SKM-1 treated with dmso at 0.1 percent for 144 hours (cell line): ENCODE results near the gene NUB1.
A peak's percentile ranks its signal among the peaks of the same experiment; 100 is the strongest.

ENCODE experiments used
- DNase-seq: peaks from one replicate; lab custom pipeline; 2025; ENCODE audit not compliant: unreplicated experiment; lab: John Stamatoyannopoulos, UW

NUB1 gene

GRCh38 chr7:151313857-151314256, 27.8 kb upstream of the NUB1 start:
- no peak for DNase-seq

GRCh38 chr7:151314401-151314800, 27.2 kb upstream of the NUB1 start:
- no peak for DNase-seq

GRCh38 chr7:151315038-151315655, 26.5 kb upstream of the NUB1 start:
- peak; percentile 32 for DNase-seq

- DNase-seq: no peak
These were observed 24.7 kb upstream of the NUB1 start for GRCh38 chr7:151316896-151317295.

GRCh38 chr7:151317936-151318335, 23.7 kb upstream of the NUB1 start:
- DNase-seq: no peak

GRCh38 chr7:151319189-151319588, 22.4 kb upstream of the NUB1 start:
- DNase-seq: no peak

GRCh38 chr7:151320263-151320845, 21.3 kb upstream of the NUB1 start:
- no peak for DNase-seq

GRCh38 chr7:151321341-151321740, 20.3 kb upstream of the NUB1 start:
- no peak for DNase-seq

- no peak for DNase-seq
These were observed 18.7 kb upstream of the NUB1 start for GRCh38 chr7:151322906-151323305.

- DNase-seq: no peak
These were observed 14.6 kb upstream of the NUB1 start for GRCh38 chr7:151327022-151327421.

- DNase-seq: no peak
These were observed 14.0 kb upstream of the NUB1 start for GRCh38 chr7:151327659-151328058.

- DNase-seq: no peak
These were observed 11.4 kb upstream of the NUB1 start for GRCh38 chr7:151330181-151330580.

GRCh38 chr7:151330661-151331060, 11.0 kb upstream of the NUB1 start:
- DNase-seq: no peak

- no peak for DNase-seq
These were observed 7.0 kb upstream of the NUB1 start for GRCh38 chr7:151334628-151335027.

GRCh38 chr7:151336027-151336708, 5.4 kb upstream of the NUB1 start:
- DNase-seq: no peak

GRCh38 chr7:151337346-151337745, 4.3 kb upstream of the NUB1 start:
- no peak for DNase-seq

GRCh38 chr7:151338809-151339208, 2.8 kb upstream of the NUB1 start:
- no peak for DNase-seq

GRCh38 chr7:151339651-151340382, 1.8 kb upstream of the NUB1 start:
- peak; percentile 41 for DNase-seq

GRCh38 chr7:151340794-151341356, 737 bp upstream of the NUB1 start:
- DNase-seq: no peak

- DNase-seq: no peak
These were observed 562 bp downstream of the NUB1 start for GRCh38 chr7:151342102-151342646.

GRCh38 chr7:151342811-151343210, 1.2 kb downstream of the NUB1 start:
- DNase-seq: no peak
